Pulmonary artery endothelial cell (primary cell): ENCODE measurements around the gene CST11. TPM values are rescaled to one million over a fixed set of nuclear protein-coding genes. Genes with fewer than 3 reads are reported as not detected.

Experiments
- total RNA-seq: library from RNA; depleted of rRNA; stranded (reverse); fragments of >200 nt; gene quantifications from 2 replicates; pipeline ENCODE4 v1.2.3, GENCODE V29; 2014

Gene CST11
- total RNA-seq, 1 donor from 2014 or later = not detected

Other genes with a start within 250 kb of the CST11 start
- 38.0 and 43.4 TPM in 2 replicates for gene NXT1, start 102.1 kb downstream of the CST11 start, total RNA-seq
- gene GZF1, start 90.7 kb downstream of the CST11 start, total RNA-seq = 11.8 and 35.7 TPM in 2 replicates
- 4.5 and 11.4 TPM in 2 replicates for gene NAPB, start 31.4 kb downstream of the CST11 start, total RNA-seq
- gene CSTL1, start 13.2 kb downstream of the CST11 start, total RNA-seq = not detected in 2 replicates
- gene CST8, start 38.2 kb upstream of the CST11 start, total RNA-seq = not detected in 2 replicates
- gene CST9L, start 115.6 kb upstream of the CST11 start, total RNA-seq = not detected in 2 replicates
- not detected in 2 replicates for gene CST9, start 153.0 kb upstream of the CST11 start, total RNA-seq
- 132 and 163 TPM in 2 replicates for gene CST3, start 185.1 kb upstream of the CST11 start, total RNA-seq
- not detected in 2 replicates for gene CST4, start 236.2 kb upstream of the CST11 start, total RNA-seq